ENCODE data around the gene PDLIM1.

- no peak for TF ChIP-seq CTCF (IDR thresholded peaks at IDR 0.05)
- peak; percentile 45 for TF ChIP-seq POLR2A (IDR thresholded peaks at IDR 0.05)
Observed at GRCh38 chr10:95280637-95281036, 10.2 kb downstream of the PDLIM1 start.
